ENCODE measurements around the gene FMNL3.
A peak's percentile ranks its signal among the peaks of the same experiment; 100 is the strongest.

Gene FMNL3

DNA sequence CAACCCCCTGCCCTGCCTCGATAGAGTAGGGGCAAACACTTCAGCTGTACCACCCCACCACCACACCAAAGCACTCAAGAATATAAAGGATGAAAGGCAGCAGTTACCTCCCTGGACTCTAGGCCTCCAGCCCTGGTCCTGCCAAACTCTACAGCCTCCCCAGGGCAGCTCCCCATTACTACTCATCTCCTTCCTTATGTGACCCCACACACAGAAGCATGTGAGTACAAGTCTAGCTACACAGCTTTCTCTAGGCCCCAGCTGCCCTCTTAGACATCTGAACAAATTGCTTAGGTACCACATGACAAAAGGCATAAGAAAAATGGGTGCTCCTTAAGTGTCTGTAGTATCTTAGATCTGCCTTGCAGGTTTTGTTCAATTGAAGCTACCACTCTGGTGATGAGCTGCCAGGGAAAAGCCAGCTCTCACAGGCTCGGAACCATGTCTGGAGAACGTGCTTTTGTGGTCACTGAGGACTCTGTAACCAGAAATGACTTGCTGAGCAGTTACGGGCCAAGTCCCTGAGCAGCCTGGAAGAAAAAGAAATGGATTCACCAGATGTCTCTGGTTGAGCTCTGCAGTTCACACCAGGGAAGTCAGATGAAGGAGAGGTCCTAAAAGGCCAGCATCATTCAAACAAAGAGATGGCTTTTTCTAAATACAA, 32.8 kb downstream of the FMNL3 start:
- no peak for DNase-seq

DNA sequence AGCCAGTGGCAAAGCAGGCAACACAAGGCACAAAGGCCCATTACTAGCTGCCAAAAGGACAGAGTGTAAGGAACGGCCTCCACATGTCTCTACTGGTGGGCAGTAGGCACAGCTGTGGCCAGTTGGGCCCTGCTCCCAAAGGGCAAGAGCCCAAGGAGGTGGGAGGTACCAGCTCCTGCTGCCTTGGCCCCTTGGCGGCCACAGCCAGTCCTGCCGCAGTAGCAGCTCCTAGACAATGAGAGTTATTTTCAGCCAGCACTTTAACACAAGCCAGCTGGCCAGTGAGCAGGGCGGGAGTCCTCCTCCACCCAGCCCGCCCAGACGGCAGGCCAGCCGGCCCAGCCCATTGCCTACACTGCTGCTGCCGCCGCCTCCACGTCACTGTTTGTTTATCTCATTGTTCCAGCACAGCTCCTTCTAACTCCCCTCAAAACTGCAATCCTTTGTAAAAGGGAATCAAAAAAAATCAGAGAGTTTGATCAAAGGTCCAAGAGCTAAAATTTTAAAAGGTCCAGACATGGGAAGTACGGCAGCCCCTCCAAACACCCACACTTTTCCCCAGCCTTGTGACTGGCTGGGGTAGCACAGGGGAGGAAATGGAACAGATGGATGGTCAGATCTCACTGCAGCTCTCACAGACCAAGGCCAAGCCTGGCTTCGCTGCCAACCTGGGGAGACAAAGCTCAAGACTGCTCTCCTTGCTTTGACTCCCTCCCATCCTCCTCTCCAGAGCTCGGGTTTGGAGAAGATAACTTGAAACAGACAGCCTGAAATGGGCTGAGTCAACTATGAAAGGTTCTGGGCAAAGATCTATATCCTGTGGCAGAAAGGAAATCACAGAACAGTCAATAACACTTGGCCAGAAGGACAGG, 33.5 kb downstream of the FMNL3 start:
- peak; percentile 92 for DNase-seq

- no peak for DNase-seq
Observed at GRCh38 chr12:49672301-49673217, 34.6 kb downstream of the FMNL3 start.

DNA sequence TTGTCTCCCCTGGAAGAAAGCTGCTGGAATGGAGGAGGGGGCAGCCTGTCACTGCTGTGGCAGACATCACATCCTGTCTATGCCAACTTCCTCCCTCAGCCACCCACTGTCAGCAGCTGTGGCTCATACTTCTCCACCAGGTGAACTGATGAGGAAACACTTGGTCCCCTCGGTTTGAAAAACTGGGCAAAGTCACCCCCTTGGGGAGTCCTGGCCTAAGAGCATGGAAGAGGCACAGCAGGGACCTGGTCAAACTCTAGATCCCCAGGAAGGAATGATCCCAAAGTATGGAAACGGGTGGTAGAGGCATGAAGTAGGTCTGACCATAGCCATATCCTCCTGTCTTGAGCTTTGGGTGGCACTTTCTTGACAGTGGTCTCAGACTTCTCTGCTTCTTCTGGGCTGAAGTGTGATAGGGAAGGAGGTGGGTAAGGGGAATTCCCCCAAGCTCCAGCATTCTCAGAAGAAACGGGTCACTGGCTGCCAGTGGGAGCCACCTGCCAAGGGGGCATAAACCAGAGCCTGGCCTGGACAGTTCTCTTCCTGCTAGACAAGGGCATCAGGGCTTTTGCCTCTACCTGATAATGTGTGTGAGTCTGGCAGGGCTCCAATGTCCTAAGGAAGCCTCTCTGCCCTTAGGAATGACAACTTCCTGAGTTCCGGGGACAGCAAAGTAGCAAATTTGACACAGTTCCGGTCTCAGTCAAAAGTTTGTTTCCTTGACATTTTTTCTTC, 36.0 kb downstream of the FMNL3 start:
- DNase-seq = peak; percentile 46

- DNase-seq = no peak
Observed at GRCh38 chr12:49669796-49670195, 37.4 kb downstream of the FMNL3 start.

DNA sequence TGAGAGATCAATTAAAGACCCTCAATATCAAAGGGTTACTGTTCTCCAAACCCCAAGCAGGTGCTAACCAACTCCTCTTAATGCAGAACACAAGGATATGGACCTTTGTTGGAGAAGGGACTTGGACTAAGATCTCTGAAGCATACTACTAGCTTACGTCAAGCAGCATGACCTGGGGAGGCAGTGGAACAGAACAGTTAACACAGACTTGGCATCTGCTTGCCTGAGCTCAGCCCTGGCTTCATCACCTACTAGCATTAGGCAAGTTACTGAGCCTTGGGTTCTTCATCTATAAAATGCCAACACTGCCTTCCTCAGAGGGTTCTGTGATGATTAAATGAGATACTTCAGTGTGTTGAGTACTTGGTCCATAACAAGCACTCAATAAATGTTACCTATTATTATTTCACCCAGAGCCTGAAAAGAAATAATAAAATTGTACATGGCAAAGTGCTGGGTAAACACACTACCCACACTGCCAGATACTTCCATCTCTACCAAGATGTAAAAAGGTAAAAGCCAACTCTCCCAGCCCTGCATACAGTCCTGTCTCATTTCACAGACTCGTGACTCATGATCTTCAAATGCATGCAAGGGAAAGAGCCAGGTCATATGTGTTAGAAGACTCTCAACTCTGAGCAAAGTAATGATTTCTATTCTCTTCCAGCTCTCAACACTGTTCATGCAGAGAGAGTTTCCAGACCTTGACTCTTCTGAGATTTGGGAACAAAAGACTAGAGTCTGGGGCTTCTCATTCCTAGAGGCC, 39.7 kb downstream of the FMNL3 start:
- no peak for DNase-seq

DNA sequence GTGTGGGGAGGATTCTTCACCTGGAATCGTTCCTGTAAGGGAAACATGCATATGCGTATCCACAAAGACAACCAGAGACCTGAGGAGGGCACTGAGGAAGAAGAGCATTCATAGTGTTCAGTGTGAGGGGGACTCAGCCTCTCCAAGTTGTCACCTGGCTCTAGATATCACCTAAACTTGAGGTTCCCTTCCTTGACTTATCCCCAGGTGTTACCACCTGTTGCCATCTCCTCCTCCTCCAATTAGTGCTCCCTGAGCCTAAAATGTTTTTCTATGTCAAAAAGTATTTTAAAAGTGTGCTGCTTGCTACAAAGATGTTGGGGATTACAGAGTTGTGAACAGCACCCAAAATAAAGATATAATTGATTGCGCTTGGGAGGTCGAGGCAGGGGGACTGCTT, 41.0 kb downstream of the FMNL3 start:
- DNase-seq = no peak

DNA sequence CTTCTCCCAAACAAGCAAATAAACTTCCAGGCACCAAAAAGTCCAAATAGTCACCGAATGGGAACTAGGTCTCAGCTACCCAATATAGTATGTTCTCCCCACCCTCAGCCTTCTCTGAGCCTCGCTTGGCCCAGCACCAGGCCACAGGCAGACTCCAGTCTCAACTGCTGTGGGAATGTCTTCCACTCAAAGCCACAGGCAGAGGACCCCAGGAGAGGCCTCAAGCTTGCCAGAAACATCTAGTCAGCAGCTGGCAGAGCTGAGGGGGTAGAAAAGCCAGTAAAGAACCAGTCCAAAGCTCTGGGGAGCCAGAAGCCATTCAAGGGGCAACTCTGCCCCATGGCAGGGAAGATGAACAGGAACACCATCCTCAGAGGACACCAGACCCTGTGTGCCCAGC, 41.8 kb downstream of the FMNL3 start:
- DNase-seq = no peak

DNA sequence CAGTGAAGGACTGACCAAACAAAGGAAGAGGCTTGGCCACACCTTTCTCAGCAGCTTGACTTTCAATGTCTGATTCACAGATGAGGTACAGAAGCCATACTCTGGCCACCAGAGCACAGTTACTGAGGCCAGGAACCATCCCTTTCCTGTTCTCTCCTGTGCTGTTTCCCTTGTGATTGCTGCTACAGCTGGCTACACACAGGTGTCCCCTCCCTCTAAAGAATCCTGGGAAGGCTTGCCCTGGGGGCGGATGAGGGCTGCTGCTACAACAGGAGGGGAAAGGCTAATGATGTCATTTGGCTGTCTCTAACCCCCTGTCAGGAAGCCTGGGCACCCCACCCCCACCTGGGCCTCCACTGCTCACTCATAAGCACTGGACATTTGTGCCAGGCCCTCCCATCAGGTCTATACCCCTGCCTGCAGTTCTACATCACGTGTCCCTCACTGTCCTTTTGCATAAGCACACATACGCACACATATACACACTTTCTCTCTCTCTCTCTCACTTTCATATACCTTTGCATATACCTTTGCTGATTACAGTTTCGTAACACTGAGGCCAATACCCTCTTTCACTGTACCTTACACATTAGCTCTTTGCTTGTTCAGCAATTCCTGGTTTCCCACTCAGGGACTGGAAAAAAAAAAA, 42.5 kb downstream of the FMNL3 start:
- DNase-seq = no peak

DNA sequence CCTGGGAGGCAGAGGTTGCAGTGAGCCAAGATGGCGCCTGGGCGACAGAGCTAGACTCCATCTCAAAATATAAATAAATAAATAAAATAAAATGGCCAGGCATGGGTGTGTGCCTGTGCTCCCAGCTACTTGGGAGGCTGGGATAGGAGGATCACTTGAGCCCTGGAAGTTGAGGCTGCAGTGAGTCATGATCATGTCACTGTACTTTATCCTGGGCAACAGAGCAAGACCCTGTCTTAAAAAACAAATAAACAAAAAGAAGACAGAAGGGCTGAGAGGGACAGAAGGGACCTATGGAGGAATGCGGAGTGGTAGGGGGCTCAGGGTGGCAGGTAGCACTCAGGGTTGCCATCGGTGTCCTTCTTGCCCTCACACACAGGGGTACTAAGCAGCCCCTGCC, 43.0 kb downstream of the FMNL3 start:
- DNase-seq = no peak

DNA sequence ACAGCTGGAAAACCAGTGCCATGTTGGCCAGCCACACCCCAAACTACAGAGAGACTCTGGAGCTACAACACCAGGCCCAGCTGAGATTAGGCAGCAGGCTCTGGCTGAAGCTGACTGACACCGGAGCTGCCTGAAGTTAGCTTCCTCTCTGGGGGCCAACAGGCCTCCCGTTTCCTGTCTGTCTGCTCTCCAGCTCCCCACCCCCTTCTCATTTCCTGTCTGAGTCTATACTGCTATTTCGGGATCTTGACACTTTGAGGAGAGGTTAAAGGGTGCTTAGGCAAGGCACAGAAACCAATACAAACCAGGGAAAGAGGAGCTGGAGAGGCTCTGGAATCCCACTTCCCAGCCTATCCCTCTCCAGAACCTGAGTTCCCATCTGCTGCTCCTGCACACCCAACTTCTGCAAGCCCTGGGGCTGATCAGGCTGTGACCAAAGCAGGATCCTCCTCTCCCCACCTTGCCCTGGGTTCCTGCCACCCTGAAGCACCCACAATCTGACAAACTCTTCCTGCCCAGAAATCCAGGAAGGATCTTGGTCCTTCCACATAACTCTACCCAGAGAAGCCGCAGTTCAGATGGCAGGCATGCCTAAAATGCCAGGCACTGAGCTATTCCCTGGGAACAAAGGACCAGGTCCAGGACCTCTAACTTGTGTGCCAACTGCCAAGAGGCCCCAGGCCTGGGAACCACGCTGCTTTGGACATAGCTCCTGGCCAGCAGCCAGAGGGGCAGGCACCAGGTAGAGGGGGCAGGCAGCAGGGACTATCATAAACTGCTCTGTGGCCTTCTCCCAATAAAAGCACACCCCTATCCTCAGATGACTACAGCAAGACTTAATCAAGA, 44.0 kb downstream of the FMNL3 start:
- DNase-seq = peak; percentile 87

DNA sequence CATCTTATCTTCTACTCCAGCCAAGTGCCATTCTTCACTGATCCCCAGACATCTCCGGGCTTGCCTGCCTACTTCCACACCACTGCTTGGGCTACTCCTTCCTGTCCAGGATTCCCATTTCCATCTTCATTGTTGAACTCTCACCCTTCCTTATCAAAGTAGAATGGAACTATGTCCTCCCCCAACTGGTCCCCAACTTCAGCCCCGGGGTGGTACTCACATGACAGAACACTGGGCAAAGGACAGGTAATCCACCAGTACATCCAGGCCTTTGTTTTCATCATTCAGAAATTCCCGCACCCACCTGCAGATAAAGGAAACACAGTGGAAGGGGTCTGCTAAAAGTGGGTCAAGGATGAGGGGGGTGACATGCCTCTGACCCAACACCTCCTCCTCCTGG, 45.5 kb downstream of the FMNL3 start:
- no peak for DNase-seq

DNA sequence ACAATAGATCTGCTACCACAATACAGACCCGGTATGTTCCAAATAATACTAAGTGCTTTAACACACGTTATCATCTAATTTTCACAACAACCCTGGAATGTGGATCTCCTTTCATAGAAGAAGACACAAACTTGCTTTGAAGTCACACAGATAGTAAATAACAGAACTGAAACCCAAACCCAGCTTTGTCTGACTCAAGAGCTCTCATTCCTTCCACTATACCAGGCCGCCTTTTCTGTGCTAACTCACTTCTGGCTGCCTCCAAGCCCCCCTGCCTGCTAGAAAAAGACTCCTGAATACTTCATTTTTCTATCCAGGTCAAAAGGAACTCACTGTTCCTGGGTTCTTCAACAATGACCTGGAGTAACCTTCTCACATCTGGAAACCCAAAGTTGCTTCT, 46.0 kb downstream of the FMNL3 start:
- DNase-seq = no peak

GRCh38 chr12:49659753-49660152, 47.5 kb downstream of the FMNL3 start:
- no peak for DNase-seq

DNA sequence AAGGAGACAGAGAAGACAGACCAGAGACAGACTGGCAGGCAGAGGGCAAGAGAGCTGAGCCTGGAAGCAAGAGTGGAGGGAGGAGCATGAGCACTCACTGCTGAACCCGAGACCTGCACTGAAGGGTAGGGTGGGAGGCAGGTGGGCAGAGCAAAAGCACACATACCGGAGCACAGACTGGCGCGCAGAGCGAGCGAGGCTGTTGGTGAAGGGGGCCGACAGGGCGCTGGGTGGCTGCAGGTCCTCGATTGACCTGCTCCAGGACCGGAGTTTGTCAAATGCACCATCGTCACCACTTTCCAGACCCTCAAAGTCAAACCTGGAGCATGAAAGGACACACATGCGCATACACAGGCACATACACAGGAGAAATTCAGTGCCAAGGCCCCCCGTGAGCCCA, 48.9 kb downstream of the FMNL3 start:
- DNase-seq = no peak

DNA sequence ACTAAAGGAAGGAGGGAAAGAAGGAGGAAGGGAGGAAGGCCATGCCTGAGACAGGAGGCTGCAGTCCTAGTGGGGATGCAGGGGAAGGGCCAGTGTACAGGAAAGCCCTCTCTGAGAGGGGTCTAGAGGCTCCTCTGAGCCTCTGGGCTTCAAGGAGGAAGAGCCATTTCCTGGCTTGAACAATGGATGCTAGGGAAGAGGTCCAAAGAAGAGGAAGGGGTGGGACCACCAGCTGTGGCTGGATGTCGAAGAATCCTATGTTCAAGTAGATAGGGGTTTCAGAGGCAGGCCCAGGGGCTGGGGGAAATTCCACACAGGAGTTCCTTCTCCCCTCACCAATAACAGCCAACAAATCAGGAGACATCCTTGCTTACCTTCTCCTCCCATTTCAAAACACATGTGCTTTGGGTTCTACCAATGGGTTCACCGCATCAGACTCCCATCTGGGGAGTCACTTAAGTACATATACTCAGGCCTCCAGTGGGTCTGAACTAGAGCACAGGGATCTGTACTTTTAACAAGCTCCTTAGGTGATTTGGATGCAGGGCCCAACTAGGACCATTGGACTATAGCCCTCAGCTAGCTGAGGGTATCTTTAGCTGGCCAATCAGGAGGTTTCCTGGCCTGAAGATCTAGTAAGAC, 51.5 kb downstream of the FMNL3 start:
- DNase-seq = no peak

DNA sequence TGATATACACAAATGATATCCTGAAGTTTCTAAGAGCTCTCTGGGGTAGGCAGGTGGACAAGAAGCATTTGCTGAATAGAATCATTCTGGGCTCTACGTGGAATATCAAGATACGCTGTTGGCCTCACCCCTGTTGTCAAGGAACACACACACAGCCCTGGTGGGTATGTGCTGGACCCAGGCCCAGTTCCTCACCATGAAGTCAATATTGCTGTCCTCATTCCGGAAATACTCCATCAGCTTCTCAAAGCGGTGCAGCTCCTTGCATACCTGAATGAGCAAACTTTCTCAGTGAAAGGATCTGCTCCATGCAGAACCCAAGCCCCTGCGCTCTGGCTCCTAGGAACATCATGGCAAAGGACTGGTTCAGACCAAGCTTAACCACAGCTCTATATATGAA, 52.5 kb downstream of the FMNL3 start:
- no peak for DNase-seq

GRCh38 chr12:49652921-49653520, 54.2 kb downstream of the FMNL3 start:
- no peak for DNase-seq

- no peak for DNase-seq
Observed at GRCh38 chr12:49651855-49652254, 55.4 kb downstream of the FMNL3 start.

Measured in hematopoietic multipotent progenitor cell treated with erythropoietin and hydrocortisone succinate and interleukin-3 and kit ligand, for 6 days (in vitro differentiated cells).